HG03108 (cell line): ENCODE measurements around the gene APOM.

ENCODE experiments used
- ATAC-seq: cut with Tn5 transposase; IDR thresholded peaks from one replicate; pipeline ENCODE4 v1.9.1; 2021; ENCODE audit warnings: moderate library complexity; ENCODE audit not compliant: unreplicated experiment

The APOM gene

GRCh38 chr6:31655349-31656237 lies at the start of gene APOM:
Gene APOM (plus strand): TSS chr6:31655894. CDS start chr6:31655967, 73 bp downstream.
- ATAC-seq, result no peak

- ATAC-seq, result no peak
Observed at GRCh38 chr6:31607317-31607716, 48.4 kb upstream of the APOM start.

GRCh38 chr6:31609519-31610406 lies 45.9 kb upstream of the APOM start:
- no peak for ATAC-seq

- ATAC-seq, result no peak
Observed at GRCh38 chr6:31610968-31611367, 44.7 kb upstream of the APOM start.

GRCh38 chr6:31614075-31614619 lies 41.5 kb upstream of the APOM start:
- no peak for ATAC-seq

GRCh38 chr6:31614684-31615578 lies 40.8 kb upstream of the APOM start, which contains the start of gene AIF1:
Gene AIF1 (plus strand): TSS chr6:31615234. CDS start chr6:31615330, 96 bp downstream.
- ATAC-seq, result no peak

GRCh38 chr6:31615748-31616147 lies 39.9 kb upstream of the APOM start:
- ATAC-seq, result no peak

GRCh38 chr6:31617010-31617409 lies 38.7 kb upstream of the APOM start:
- no peak for ATAC-seq

- ATAC-seq, result peak; percentile 81
Observed at GRCh38 chr6:31619805-31620585, 35.7 kb upstream of the APOM start.

GRCh38 chr6:31620586-31621319 lies 34.9 kb upstream of the APOM start, which contains the start of gene PRRC2A:
Gene PRRC2A (plus strand): TSS chr6:31620715. CDS start chr6:31622790, 2,075 bp downstream.
- peak; percentile 48 for ATAC-seq

GRCh38 chr6:31621320-31621939 lies 34.3 kb upstream of the APOM start:
- ATAC-seq, result no peak

GRCh38 chr6:31621991-31622390 lies 33.7 kb upstream of the APOM start:
- no peak for ATAC-seq

GRCh38 chr6:31622684-31623091 lies 33.0 kb upstream of the APOM start:
- ATAC-seq, result no peak

- no peak for ATAC-seq
Observed at GRCh38 chr6:31624070-31624469, 31.6 kb upstream of the APOM start.

- no peak for ATAC-seq
Observed at GRCh38 chr6:31626952-31627351, 28.7 kb upstream of the APOM start.

- no peak for ATAC-seq
Observed at GRCh38 chr6:31627690-31628287, 27.9 kb upstream of the APOM start.

GRCh38 chr6:31629014-31629413 lies 26.7 kb upstream of the APOM start:
- ATAC-seq, result no peak
